GM19023 (cell line): Measurements from ENCODE around the gene RHOC.

Experiments used
- ATAC-seq: cut with Tn5 transposase; IDR thresholded peaks from one replicate; pipeline ENCODE4 v1.9.1; 2021; ENCODE audit warnings: mild to moderate bottlenecking, moderate library complexity; ENCODE audit not compliant: unreplicated experiment

RHOC gene

GRCh38 chr1:112686835-112687234, 20.1 kb downstream of the RHOC start:
- ATAC-seq: no peak

- ATAC-seq: no peak
These were observed 20.5 kb downstream of the RHOC start for GRCh38 chr1:112686417-112686816.

GRCh38 chr1:112685913-112686312, 21.0 kb downstream of the RHOC start:
- no peak for ATAC-seq

- ATAC-seq: no peak
These were observed 28.3 kb downstream of the RHOC start for GRCh38 chr1:112678605-112679004.

GRCh38 chr1:112677501-112677900, 29.4 kb downstream of the RHOC start:
- ATAC-seq: no peak

GRCh38 chr1:112676543-112676942, 30.4 kb downstream of the RHOC start:
- ATAC-seq: no peak

GRCh38 chr1:112675728-112676381, 31.1 kb downstream of the RHOC start:
- ATAC-seq: no peak

GRCh38 chr1:112674986-112675727, 31.8 kb downstream of the RHOC start:
- ATAC-seq: peak; percentile 41

- ATAC-seq: peak; percentile 76
These were observed 32.4 kb downstream of the RHOC start, which contains the start of gene MOV10 for GRCh38 chr1:112674440-112674985. Gene MOV10, plus strand, starts transcription at chr1:112674659. Its CDS starts 254 bp downstream, at chr1:112674913.

GRCh38 chr1:112673592-112674439, 33.1 kb downstream of the RHOC start:
- no peak for ATAC-seq

GRCh38 chr1:112672842-112673241, 34.1 kb downstream of the RHOC start:
- ATAC-seq: no peak

- ATAC-seq: no peak
These were observed 34.9 kb downstream of the RHOC start for GRCh38 chr1:112672009-112672408.

- ATAC-seq: no peak
These were observed 40.0 kb downstream of the RHOC start for GRCh38 chr1:112666946-112667345.

- ATAC-seq: no peak
These were observed 41.1 kb downstream of the RHOC start for GRCh38 chr1:112665857-112666256.

GRCh38 chr1:112651205-112651604, 55.7 kb downstream of the RHOC start:
- ATAC-seq: no peak
